Mesothelial cell of epicardium (in vitro differentiated cells): ENCODE results near the gene MDFIC2. TPM values are rescaled to one million over a fixed set of nuclear protein-coding genes. Genes with fewer than 3 reads are reported as not detected.
"Not testable (repeated sequence)": the region's sequence is repeated elsewhere in the genome, so short reads cannot be mapped to it uniquely, and the experiment has no call there.

ENCODE experiments used
- DNase-seq, 2 experiments: peaks; one replicate each; pipeline ENCODE4 v3.0.0; 2021; ENCODE audit warnings: low spot score in 2 of 2; ENCODE audit not compliant: unreplicated experiment in 2 of 2
- H3K27ac Mint-ChIP-seq: 2 replicates; pipeline ENCODE4 v1.8.0; 2021; ENCODE audit warnings: mixed read lengths
- H3K27me3 Mint-ChIP-seq: 2 replicates; pipeline ENCODE4 v1.8.0; 2021; ENCODE audit warnings: low read depth, mixed read lengths
- H3K36me3 Mint-ChIP-seq: 2 replicates; pipeline ENCODE4 v1.8.0; 2021; ENCODE audit warnings: mixed read lengths
- H3K4me1 Mint-ChIP-seq: 2 replicates; pipeline ENCODE4 v1.8.0; 2021; ENCODE audit warnings: mixed read lengths
- H3K4me3 Mint-ChIP-seq: 2 replicates; pipeline ENCODE4 v1.8.0; 2021; ENCODE audit warnings: mild to moderate bottlenecking, moderate library complexity, mixed read lengths
- H3K9me3 Mint-ChIP-seq: 2 replicates; pipeline ENCODE4 v1.8.0; 2021; ENCODE audit warnings: mixed read lengths
- CTCF ChIP-seq: fragments of 200-600 bp; sonication (generic); IDR thresholded peaks from one replicate; pipeline ENCODE4 v1.5.0; 2021; ENCODE audit warnings: antibody characterized with exemption; ENCODE audit not compliant: unreplicated experiment
- total RNA-seq: library from RNA; stranded (reverse); gene quantifications from 3 replicates; pipeline ENCODE4 v1.2.1, GENCODE V29; 2021

MDFIC2 gene
- total RNA-seq, 1 donor from 2014 or later: not detected

- Mint-ChIP-seq H3K9me3 (peaks cover 24% of the 10 kb centered on the region), H3K4me3 (no peak overlapping the region), H3K27ac (no peak overlapping the region), H3K4me1 (no peaks in the 10 kb centered on the region), H3K27me3 (peaks cover 22% of the 10 kb centered on the region), H3K36me3 (no peaks in the 10 kb centered on the region)
- TF ChIP-seq CTCF: no peak
- no peak for DNase-seq
Observed at GRCh38 chr3:70342149-70342548, 29.7 kb upstream of the MDFIC2 start.

- not testable (repeated sequence) for H3K27ac Mint-ChIP-seq, H3K36me3 Mint-ChIP-seq, H3K27me3 Mint-ChIP-seq
Observed at GRCh38 chr3:70336885-70337284, 24.4 kb upstream of the MDFIC2 start.

GRCh38 chr3:70333080-70333479, 20.6 kb upstream of the MDFIC2 start:
- Mint-ChIP-seq H3K4me3 (no peak overlapping the region), H3K36me3 (no peaks in the 10 kb centered on the region), H3K27ac (no peak overlapping the region), H3K27me3 (peaks cover 12% of the 10 kb centered on the region), H3K4me1 (no peaks in the 10 kb centered on the region), H3K9me3 (peaks cover 6% of the 10 kb centered on the region)
- DNase-seq: no peak
- TF ChIP-seq CTCF: no peak

More at GRCh38 chr3:70336885-70337284, 24.4 kb upstream of the MDFIC2 start:
- not testable (repeated sequence) for H3K4me3 Mint-ChIP-seq, DNase-seq, H3K4me1 Mint-ChIP-seq, H3K9me3 Mint-ChIP-seq

GRCh38 chr3:70315021-70315420, 2.6 kb upstream of the MDFIC2 start:
- no peak overlapping the region for H3K27ac Mint-ChIP-seq

GRCh38 chr3:70310809-70311208, 1.6 kb downstream of the MDFIC2 start:
- Mint-ChIP-seq H3K4me3 (no peak overlapping the region), H3K27me3 (no peaks in the 10 kb centered on the region), H3K27ac (no peak overlapping the region), H3K9me3 (no peaks in the 10 kb centered on the region), H3K36me3 (no peaks in the 10 kb centered on the region), H3K4me1 (peaks cover 8% of the 10 kb centered on the region)
- DNase-seq: no peak
- no peak for TF ChIP-seq CTCF

More at GRCh38 chr3:70315021-70315420, 2.6 kb upstream of the MDFIC2 start:
- H3K9me3 Mint-ChIP-seq: peaks cover 20% of the 10 kb centered on the region
- DNase-seq: no peak
- no peak for TF ChIP-seq CTCF
- H3K27me3 Mint-ChIP-seq: no peaks in the 10 kb centered on the region
- H3K36me3 Mint-ChIP-seq: peaks cover 4% of the 10 kb centered on the region
- no peak overlapping the region for H3K4me3 Mint-ChIP-seq
- peaks cover 12% of the 10 kb centered on the region for H3K4me1 Mint-ChIP-seq

- no peak overlapping the region for H3K4me3 Mint-ChIP-seq
- no peak for DNase-seq
- peaks cover 2% of the 10 kb centered on the region for H3K27me3 Mint-ChIP-seq
- no peak overlapping the region for H3K27ac Mint-ChIP-seq
- H3K36me3 Mint-ChIP-seq: no peaks in the 10 kb centered on the region
- H3K9me3 Mint-ChIP-seq: peaks cover 4% of the 10 kb centered on the region
- no peak for TF ChIP-seq CTCF
- H3K4me1 Mint-ChIP-seq: peaks cover 8% of the 10 kb centered on the region
Observed at GRCh38 chr3:70309591-70309990, 2.8 kb downstream of the MDFIC2 start.
